GM19468 (cell line): ENCODE measurements around the gene KSR2.
"Not testable (repeated sequence)": the region's sequence is repeated elsewhere in the genome, so short reads cannot be mapped to it uniquely, and the experiment has no call there.

ENCODE experiments used
- ATAC-seq: cut with Tn5 transposase; IDR thresholded peaks from one replicate; pipeline ENCODE4 v1.9.1; 2021; ENCODE audit warnings: mild to moderate bottlenecking, moderate library complexity, moderate number of reproducible peaks; ENCODE audit not compliant: unreplicated experiment; ENCODE audit errors: extremely low read depth

Gene KSR2

DNA sequence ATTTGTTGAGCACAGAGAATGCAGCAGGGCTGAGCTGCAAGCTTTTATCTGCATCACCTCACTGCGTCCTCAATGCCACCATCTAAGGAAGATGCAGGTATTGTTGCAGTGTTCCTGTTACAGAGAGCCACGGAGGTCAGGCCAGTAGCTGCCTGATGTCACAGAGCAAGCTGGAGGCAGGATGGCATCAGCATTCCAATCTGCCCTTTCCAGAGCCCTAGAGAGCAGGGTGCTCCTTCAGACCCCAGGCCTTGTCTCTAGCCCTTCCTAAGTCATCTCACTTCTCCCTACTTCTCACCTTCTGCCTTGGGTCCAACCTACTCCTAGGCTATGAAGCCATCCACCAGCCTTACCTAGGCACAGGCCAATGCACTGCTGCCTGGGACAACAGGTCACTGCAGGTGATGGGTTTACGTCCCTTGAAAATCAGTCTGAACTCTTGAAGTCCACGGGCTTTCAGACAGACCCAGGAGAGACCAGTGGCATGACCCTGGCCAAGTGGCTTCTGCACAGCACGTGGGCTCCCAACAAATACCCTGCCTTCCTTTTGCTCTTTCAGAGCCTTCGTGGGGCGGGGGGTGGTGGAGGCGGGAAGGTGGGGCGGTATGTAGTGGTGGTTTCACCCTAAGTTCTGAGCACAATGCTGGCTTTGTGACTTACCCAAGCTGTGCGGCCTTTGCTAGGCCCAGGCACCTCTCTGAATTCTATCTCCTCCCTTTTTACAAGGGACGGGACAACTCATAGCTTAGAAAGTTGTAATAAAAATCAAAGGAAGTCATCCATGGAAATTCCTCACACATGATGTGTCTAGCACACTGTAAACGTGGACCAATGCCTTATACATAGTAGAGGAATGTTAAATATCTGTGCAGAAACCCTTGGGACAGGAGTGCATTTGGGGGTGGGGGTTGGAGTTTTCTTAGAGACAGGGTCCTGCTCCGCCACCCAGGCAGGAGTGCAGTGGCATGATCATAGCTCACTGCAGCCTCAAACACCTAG, 136.0 kb downstream of the KSR2 start:
- ATAC-seq = no peak

DNA sequence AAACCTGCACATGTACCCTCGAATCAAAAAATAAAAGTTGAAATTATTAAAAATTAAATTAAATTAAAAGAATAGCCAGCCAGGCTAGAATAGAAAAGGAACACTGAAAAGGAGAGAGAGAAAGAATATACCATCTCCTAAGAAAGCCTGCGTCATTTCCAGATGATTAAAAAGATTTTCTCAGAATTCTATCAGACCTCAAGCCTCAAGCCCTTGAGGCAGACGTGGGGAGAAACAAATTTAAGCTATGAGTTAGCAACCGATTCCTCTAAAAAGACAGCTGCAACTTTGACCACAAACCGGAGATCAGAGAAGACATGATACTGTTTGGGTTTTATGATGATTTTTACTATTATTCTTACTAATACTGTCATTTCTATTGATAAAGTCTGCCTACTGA, 138.3 kb downstream of the KSR2 start:
- no peak for ATAC-seq

- no peak for ATAC-seq
Measured at GRCh38 chr12:117829108-117829507, 139.7 kb downstream of the KSR2 start.

- no peak for ATAC-seq
Measured at GRCh38 chr12:117827660-117828059, 141.1 kb downstream of the KSR2 start.

DNA sequence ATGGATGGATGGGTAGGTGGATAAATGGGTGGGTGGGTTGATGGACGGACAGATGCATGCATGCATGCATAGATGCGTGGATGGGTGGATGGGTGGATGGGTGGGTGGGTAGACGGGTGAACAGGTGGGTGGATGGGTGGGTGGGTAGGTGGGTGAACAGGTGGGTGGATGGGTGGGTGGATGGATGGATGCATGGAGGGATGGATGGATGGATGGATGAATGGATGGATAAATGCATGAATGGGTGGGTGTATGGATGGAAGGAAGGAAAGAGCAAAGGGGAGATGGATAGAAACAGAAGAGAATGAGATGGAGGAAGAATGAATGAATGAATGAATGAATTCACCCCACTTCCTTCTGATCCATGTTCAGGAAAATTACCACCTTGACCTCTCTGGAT, 143.0 kb downstream of the KSR2 start:
- no peak for ATAC-seq

DNA sequence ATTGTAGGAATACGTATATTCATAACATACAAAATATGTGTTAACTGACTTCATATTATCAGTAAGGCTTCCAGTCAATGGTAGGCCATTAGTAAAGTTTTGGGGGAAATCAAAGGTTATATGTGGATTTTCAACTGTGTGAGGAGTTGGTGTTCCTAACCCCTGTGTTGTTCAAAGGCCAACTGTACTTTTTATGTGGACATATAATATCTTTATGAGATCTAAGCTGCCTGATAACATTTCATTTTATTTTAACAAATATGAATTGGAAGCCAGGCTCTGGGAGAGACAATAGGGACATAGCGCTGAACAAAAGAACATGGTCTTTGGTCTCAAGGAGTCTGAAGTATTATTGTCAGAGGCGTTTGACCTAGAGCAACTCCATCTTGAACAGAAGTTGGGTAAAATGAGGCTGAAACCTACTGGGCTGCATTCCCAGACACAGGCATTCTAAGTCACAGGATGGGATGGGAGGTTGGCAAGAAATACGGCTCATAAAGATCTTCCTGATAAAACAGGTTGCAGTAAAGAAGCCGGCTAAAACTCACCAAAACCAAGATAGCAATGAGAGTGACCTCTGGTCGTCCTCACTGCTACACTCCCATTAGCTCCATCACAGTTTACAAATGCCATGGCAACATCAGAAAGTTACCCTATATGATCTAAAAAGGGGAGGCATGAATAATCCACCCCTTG, 147.2 kb downstream of the KSR2 start:
- no peak for ATAC-seq

DNA sequence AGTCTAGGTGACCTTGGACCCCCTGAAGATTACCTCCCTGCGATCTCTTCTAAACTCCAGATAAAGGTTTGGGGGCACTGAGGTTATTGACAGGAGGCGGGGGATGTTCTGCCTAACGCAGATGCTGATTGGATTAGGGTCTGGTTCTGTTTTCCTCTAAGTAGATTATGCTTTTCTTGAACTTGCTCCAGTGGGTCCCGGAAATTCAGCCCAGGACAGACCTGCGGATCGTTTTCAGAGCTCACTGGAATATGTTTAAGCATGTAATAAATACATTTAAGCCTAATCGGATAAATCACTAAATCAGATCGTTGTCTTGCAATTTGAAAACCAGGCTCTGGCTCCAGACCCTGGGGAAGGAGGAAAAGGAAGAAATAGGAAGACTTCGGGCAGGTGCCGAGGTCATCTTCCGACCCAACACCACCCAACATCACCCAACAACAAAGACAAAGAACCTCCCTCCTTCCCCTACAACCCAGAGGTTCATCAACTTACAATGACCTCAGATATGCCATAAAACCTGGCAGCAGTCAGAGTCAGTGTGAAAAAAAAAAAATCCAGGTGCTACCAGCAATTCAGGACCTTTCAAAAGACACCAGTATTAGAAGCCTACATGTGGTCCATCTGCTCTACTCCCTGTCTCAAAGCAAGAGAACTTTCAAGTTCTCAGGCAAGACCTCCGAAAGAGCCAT, 148.4 kb downstream of the KSR2 start:
- no peak for ATAC-seq

DNA sequence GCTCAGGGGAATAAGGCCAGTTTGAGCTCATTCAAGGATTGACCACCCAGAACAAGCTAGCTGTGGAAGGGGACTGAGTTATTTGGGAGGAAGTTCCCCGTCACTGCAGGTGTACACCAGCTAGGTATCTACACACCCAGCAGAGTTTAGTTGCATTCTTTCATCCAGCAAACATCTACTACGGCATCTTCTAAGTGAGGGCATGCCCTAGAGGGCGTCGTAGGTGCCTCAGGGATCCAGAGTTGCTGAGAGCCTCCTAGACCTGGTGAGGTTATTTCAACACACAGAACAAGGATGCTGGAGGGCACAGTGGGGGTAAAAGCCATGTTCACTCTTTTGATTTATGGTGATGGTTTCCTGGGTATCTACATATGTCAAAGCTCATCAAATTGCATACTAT, 149.6 kb downstream of the KSR2 start:
- no peak for ATAC-seq

DNA sequence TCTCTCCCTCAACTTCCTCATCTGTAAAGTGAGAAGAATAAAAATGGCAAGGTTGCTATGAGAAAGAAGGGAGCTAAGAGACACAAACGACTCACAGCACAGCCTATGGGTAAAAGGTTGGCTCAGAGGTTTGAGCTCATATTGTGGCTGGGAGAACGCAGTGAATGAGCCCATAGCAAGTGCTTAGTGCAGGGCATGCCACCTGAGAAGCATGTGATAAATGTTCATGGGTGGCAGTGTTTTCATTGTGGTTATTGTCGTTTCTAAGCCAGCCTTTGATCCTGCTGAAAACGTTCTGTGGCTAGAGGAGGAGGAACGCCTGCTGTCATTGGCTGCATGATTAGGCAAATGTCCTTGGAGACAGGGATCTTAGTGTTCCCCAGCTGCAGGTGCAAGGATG, 150.4 kb downstream of the KSR2 start:
- no peak for ATAC-seq

DNA sequence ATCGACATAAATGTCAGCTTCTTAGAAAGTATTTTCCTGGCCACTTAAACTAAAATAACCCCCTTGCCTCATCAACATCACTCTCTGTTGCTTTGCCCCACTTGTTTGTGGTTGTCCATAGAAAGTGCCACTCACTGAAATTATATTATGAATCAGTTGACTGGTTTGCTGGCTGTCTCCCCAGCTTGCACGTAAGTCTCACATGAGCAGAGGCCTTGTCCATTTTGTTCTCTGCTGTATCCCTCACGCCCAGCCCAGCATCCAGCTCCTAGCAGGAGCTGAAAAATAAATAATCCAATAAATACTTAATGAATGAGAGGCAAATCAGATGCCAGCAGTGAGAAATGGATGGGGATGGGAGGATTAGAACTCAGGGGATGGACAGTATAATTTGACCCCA, 159.3 kb downstream of the KSR2 start:
- ATAC-seq = no peak

DNA sequence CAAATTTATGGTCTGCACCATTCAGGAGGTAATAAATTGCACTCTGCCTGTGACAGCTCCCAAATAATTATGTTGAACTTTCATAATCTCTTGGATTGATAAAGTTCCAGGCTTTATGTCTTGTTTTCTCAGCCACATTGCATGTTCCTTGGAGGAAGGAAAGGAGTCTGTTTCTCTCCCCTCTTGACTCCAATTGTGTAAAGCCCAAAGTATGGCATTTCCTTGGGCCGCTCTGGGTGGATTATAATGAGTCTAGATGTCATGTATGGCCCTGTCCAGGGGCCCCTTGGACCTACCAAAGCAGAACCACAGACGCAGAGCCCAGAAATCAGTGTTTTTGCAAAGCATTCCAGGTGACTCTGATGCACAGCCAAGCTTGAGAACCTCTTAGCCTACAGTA, 160.8 kb downstream of the KSR2 start:
- no peak for ATAC-seq

DNA sequence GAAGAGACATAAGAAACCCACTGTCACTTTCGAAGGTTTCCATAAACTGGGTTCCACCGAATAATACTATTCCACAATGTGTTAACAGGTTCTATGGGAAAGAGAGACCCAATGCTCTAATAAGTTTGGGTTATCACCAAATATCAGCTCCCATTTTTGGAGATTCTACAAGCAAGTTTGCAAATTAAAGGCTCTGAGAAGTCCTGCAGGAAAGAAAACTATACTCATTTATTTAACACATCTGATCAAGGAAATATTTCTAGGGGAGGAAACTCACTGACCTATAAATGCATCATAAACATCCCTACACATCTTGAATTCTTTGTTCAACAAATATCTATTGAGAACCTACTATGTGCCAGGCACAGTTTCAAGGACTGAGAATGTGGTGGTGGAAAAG, 161.4 kb downstream of the KSR2 start:
- ATAC-seq = no peak

GRCh38 chr12:117805865-117806264, 162.9 kb downstream of the KSR2 start:
- ATAC-seq = no peak

DNA sequence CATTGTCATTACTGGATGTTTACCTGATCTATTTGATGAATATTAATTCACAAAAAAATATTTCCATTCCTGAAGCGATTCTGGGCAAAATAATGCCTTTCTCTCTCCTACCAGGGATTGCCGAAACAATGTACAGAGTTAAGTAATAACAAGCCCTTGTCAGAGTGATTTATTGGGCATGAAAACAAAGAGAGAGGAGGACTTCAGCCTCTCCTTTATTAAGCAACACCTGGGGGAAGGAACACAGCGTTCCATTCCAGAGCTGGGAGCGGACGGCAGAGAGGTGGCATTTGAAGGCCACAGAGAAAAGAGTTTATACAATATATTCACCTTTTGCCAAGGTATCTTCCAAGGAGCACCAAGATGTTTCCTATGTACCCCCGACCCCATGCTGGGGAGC, 165.8 kb downstream of the KSR2 start:
- no peak for ATAC-seq

DNA sequence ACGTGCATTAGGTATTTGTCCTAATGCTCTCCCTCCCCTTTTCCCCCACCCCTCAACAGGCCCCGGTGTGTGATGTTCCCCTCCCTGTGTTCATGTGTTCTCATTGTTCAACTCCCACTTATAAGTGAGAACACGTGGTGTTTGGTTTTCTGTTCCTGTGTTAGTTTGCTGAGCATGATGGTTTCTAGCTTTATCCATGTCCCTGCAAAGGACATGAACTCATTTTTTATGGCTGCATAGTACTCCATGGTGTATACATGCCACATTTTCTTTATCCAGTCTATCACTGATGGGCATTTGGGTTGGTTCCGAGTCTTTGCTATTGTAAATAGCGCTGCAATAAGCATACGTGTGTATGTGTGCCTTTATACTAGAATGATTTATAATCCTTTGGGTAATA, 168.1 kb downstream of the KSR2 start:
- not testable (repeated sequence) for ATAC-seq

DNA sequence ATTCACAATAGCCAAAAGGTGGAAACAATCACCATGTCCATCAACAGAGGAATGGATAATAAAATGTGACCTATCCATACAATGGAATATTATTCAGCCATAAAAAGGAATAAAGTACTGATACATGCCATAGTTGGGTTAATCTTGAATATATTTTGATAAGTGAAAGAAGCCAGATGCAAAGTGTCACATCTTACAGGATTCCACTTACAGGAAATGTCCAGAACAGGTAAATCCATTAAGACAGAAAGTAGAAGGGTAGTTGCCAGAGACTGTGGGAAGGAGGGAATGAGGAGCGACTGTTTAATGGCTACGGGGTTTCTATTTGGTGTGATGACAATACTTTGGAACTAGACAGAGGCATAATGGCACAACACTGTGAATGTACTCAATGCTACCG, 171.6 kb downstream of the KSR2 start:
- no peak for ATAC-seq

GRCh38 chr12:117792877-117793424, 175.8 kb downstream of the KSR2 start:
- no peak for ATAC-seq

- no peak for ATAC-seq
Measured at GRCh38 chr12:117792471-117792870, 176.3 kb downstream of the KSR2 start.

GRCh38 chr12:117790948-117791347, 177.8 kb downstream of the KSR2 start:
- ATAC-seq = no peak

DNA sequence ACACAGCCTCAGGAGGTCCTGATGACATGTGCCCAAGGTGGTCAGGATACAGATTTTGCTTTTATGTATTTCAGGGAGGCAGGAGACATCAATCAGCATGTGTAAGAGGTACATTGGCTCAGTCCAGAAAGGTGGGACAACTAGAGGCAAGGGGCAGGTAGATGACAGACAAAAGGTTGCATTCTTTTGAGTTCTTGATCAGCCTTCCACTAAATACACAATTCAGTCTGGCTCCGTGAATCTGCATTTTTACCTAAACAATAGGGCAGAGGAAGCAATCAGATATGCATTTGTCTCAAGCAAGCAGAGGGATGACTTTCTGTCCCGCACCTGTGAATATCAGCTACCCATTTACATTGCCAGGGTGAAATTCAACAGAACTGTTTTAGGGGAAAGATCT, 178.6 kb downstream of the KSR2 start:
- no peak for ATAC-seq
